Effector CD4-positive, alpha-beta T cell (primary cell): ENCODE measurements around the gene ALB. TPM values are rescaled to one million over a fixed set of nuclear protein-coding genes. Genes with fewer than 3 reads are reported as not detected.
"Not testable (repeated sequence)": the region's sequence is repeated elsewhere in the genome, so short reads cannot be mapped to it uniquely, and the experiment has no call there.

ENCODE experiments used
- DNase-seq: peaks from one replicate; pipeline ENCODE4 v3.0.0-alpha.2; 2020
- total RNA-seq: gene quantifications from one replicate; lab custom pipeline; 2026; lab: John Stamatoyannopoulos, UW

Gene ALB
- not detected for total RNA-seq

- no peak for DNase-seq
Measured at GRCh38 chr4:73404042-73404441, at the start of gene ALB. ALB (plus strand) TSS chr4:73404287; CDS start chr4:73404328, 41 bp downstream.

DNA sequence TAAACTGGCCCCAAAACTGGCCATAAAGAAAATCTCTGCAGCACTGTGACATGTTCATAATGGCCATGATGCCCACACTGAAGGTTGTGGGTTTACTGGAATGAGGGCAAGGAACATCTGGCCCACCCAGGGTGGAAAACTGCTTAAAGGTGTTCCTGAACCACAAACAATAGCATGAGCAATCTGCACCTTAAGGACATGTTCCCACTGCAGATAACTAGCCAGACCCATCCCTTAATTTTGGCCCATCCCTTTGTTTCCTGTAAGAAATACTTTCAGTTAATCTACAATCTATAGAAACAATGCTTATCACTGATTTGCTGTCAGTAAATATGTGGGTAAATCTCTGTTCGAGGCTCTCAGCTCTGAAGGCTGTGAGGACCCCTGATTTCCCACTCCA, 46.9 kb upstream of the ALB start:
- DNase-seq = not testable (repeated sequence)

- not testable (repeated sequence) for DNase-seq
Measured at GRCh38 chr4:73369506-73370199, 34.4 kb upstream of the ALB start.

GRCh38 chr4:73375328-73375741, 28.8 kb upstream of the ALB start:
- DNase-seq = no peak

DNA sequence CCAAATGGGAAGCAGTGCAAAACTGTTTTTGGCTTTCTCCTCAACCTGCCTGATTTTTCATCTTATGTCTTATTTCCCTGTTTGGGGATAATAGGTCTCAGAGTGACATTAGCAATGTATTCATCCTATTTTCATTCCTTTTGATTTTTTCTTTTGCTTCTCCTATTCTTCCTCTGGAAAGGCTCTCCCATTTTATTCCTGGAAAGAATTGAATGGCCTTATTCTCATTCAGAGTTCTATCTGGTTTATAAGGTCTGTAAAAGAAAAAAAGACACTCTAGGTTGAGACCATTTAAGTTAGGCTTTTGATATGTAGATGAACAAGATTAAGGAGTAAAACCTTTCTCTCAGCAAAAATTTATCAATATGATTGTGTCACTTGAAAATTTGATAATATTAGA, 27.8 kb upstream of the ALB start:
- no peak for DNase-seq

DNA sequence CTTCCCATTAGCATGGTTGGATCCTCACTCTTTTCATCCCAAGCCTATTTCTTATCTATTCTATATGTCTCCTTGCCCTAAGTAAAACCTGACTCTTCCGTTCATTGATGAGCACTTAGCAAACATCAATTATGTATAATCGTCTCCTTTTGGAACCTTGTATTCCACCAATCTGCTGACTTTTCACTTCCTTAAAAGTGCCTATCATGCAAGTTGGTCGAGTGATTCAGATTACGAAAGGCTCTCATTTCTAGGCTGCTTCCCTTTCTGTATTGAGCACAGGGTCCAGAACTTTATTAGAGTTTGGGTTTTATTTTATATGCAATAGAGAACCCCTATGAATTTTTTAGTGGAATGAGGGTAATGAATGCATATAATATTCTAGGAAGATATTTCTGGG, 27.1 kb upstream of the ALB start:
- no peak for DNase-seq

DNA sequence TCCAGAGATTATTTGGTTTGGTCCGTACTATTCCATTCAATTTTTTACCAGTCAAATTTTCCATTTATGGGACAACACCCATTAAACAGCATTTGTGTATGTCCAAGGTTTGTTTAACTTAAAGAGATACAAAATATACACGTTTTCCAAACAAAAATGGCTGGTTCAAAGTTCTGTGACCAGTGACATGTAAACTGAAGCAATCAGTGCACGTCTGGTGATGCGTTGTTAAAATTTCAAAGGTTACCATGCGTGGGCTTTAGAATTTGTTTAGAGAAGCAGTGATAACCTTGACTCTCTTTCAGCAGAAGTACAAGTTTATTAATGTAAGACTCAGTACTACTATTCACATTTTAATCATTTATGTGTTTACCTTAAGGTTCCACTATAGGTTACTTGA, 25.2 kb upstream of the ALB start:
- DNase-seq = no peak

DNA sequence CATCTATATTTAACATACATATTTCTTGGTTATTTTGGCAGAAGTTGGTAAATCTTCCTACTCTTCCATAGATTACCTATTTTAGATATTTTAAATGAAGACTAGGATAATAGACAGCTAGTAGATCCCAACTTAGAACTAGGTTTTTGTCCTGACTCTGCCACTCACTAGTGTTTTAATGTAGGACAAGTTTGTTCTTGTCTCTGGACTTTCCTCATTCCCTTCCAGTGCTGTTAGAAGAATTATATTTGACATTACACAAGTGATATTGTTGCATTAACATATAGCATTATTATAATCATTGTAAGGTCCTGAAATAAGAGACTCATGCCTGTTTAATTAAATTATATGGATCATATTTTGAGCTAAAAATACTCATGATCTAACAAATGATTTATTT, 24.1 kb upstream of the ALB start:
- no peak for DNase-seq

DNA sequence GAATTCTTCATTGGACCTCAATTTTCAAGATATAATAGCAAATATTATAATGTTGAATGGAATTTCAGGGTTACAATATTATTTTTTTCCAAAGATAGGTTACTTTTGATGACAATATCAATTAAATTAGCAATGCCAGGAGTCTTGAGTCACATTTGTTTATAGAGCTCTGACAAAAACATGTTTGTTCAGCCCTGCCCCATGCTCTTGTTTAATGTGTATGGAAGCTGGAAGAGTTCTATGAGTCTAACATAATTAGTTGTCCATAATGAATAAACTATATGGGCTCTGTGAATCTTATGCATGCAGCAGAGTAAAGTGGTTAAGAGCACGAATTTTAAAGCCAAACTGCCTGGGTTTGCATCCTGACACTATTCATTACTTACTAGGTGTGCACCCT, 22.9 kb upstream of the ALB start:
- no peak for DNase-seq

- DNase-seq = no peak
Measured at GRCh38 chr4:73383452-73383851, 20.6 kb upstream of the ALB start.

DNA sequence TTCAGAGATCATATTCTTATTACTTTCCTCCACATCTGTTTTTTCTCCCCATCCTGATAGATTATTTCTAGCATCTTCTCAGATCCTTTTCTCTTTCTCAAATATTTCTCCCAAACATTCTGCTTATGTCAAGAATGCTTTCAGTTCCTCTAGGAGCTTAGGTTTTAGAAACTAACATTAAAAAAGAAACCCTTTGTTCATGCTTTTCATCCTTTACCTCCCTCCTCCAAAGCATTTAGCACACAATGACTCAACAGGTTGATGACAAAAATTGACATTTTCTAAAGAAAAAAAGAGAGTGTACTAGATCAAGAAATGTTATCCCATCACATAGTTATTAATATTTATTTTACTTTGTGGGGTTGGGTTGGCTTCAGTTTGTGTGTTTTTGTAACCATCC, 16.5 kb upstream of the ALB start:
- no peak for DNase-seq

DNA sequence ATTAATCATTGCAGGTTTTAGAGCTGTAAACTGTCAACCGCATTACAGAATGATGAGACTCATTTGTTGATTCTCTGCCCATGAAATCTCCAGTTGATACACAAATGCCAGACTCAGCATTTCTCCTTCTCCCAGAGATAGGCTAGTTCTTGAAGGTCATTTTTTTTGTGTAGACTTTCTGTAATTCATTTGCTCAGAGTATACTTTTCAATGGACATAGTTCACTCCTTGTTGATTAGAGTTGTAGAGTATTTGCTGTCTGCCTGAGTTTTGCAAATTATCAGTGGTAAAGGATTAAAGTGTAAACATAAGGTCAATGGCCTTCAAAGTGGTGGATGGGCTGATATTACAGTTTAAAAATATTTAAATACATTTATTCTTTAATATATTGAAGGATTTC, 15.2 kb upstream of the ALB start:
- DNase-seq = no peak

GRCh38 chr4:73389663-73390062, 14.4 kb upstream of the ALB start:
- not testable (repeated sequence) for DNase-seq

DNA sequence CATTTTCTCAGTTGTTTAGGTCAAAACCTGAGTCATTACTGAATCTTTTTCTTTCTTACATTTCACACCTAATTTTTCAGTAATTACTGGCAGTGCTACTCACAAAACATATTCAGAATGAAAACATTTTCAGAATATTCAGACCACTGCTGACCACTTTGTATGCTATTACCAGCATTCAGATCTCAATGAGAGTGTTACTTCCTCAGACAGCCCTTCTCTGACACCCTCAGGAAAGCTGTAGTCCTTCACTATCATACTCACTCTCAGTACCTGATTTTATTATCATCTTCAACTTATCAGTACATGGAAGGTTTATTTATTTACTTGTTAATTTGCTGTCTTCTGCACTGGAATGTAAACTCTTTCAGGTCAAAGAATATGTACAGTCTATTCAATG, 12.3 kb upstream of the ALB start:
- no peak for DNase-seq

DNA sequence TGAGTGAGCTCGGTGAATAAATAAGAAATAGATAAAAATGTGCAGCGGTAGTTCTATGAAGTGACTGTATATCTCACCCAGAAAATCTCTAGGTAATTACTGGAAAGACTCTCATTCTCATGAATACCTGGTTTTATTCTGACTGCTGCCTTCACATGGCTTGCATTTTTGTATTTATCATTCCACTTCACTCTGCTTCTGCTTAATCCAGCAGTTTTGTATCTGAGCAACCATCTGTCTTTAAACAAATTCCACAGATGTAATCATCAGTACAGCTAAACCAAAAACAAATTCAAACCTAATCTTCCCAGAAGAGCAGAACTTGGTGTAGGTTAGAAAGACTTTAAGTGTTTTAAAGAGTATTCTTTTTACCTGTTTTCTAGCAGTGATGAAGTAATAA, 11.2 kb upstream of the ALB start:
- DNase-seq = no peak

DNA sequence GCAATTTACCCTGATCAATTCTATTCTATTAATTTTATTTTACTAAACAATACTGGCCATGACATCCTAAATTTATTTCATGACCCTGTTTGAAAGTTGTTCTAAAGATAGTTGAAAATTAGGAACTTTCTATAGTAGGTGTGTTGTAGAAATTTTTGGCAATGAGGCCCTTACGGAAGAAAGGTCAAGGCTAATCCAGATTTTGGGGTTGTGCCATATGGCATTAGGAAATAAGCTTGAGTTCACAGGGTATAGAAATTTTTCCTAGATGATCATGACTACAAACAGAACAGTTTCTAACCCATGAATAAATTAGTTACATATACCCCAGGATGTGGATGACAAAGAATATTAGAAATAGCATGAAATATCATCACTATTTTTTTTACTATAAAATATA, 7.8 kb upstream of the ALB start:
- no peak for DNase-seq

- no peak for DNase-seq
Measured at GRCh38 chr4:73396993-73397972, 6.8 kb upstream of the ALB start.

- DNase-seq = no peak
Measured at GRCh38 chr4:73401412-73401811, 2.7 kb upstream of the ALB start.

GRCh38 chr4:73404457-73404856, 370 bp downstream of the ALB start:
- DNase-seq = no peak

DNA sequence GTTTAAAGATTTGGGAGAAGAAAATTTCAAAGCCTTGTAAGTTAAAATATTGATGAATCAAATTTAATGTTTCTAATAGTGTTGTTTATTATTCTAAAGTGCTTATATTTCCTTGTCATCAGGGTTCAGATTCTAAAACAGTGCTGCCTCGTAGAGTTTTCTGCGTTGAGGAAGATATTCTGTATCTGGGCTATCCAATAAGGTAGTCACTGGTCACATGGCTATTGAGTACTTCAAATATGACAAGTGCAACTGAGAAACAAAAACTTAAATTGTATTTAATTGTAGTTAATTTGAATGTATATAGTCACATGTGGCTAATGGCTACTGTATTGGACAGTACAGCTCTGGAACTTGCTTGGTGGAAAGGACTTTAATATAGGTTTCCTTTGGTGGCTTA, 1.1 kb downstream of the ALB start:
- no peak for DNase-seq

GRCh38 chr4:73406548-73406875, 2.4 kb downstream of the ALB start:
- no peak for DNase-seq

- DNase-seq = no peak
Measured at GRCh38 chr4:73407227-73407673, 3.2 kb downstream of the ALB start.

DNA sequence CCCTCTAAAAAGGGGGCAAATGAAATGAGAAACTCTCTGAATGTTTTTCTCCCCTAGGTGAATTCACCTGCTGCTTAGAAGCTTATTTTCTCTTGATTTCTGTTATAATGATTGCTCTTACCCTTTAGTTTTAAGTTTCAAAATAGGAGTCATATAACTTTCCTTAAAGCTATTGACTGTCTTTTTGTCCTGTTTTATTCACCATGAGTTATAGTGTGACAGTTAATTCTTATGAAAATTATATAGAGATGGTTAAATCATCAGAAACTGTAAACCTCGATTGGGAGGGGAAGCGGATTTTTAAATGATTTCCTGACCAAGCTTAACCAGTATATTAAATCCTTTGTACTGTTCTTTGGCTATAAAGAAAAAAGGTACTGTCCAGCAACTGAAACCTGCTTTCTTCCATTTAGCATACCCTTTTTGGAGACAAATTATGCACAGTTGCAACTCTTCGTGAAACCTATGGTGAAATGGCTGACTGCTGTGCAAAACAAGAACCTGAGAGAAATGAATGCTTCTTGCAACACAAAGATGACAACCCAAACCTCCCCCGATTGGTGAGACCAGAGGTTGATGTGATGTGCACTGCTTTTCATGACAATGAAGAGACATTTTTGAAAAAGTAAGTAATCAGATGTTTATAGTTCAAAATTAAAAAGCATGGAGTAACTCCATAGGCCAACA, 4.2 kb downstream of the ALB start:
- DNase-seq = no peak
